ENCODE results near the gene CPNE4.

DNA sequence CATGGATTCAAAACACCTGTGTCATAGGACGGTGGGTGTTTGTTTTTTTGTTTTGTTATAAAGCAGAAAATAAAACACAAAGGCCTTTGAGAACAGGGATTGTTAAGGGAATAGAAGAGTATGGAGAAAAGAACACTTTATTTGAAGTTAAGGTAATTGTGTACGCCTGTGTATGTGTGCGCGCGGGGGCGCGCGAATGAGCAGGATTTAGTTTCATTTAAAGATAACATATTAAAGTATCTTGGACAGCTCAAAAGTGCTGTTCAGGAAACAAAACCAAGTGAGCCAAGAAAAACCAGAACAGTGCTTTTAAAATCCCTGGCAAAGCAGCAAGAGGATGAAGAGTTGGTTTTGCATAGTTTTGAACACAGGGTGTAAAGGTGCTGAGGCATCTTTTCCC, 1.9 kb downstream of the CPNE4 start:
- TF ChIP-seq POLR2AphosphoS5 (IDR thresholded peaks at IDR 0.05; ENCODE audit: low read depth, low read length) (no peak), TAF1 (IDR thresholded peaks at IDR 0.05; ENCODE audit: borderline replicate concordance, insufficient read depth, low read length) (no peak)
- TF ChIP-seq, protein P1, sequence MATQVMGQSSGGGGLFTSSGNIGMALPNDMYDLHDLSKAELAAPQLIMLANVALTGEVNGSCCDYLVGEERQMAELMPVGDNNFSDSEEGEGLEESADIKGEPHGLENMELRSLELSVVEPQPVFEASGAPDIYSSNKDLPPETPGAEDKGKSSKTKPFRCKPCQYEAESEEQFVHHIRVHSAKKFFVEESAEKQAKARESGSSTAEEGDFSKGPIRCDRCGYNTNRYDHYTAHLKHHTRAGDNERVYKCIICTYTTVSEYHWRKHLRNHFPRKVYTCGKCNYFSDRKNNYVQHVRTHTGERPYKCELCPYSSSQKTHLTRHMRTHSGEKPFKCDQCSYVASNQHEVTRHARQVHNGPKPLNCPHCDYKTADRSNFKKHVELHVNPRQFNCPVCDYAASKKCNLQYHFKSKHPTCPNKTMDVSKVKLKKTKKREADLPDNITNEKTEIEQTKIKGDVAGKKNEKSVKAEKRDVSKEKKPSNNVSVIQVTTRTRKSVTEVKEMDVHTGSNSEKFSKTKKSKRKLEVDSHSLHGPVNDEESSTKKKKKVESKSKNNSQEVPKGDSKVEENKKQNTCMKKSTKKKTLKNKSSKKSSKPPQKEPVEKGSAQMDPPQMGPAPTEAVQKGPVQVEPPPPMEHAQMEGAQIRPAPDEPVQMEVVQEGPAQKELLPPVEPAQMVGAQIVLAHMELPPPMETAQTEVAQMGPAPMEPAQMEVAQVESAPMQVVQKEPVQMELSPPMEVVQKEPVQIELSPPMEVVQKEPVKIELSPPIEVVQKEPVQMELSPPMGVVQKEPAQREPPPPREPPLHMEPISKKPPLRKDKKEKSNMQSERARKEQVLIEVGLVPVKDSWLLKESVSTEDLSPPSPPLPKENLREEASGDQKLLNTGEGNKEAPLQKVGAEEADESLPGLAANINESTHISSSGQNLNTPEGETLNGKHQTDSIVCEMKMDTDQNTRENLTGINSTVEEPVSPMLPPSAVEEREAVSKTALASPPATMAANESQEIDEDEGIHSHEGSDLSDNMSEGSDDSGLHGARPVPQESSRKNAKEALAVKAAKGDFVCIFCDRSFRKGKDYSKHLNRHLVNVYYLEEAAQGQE (IDR thresholded peaks at IDR 0.05; ENCODE audit: insufficient read depth in 1 of 2, low read depth in 2 of 2, low read length in 2 of 2), result no peak
